ENCODE measurements around the gene CD40.

The CD40 gene

GRCh38 chr20:46177768-46178167 lies 59.7 kb downstream of the CD40 start:
- Histone ChIP-seq H3K4me1 (ENCODE audit: control insufficient read depth in 1 of 2, insufficient read depth in 2 of 2, low read length in 2 of 2) (no peaks in the 10 kb centered on the region), H3K36me3 (ENCODE audit: control insufficient read depth in 1 of 2, insufficient read depth in 2 of 2, low read length in 2 of 2) (no peaks in the 10 kb centered on the region), H3K9me3 (ENCODE audit: control insufficient read depth in 1 of 2, low read length in 2 of 2) (no peaks in the 10 kb centered on the region), H3K9ac (ENCODE audit: low read depth in 1 of 2, low read length in 2 of 2) (no peak overlapping the region), H3K27me3 (ENCODE audit: control insufficient read depth in 1 of 2, insufficient read depth in 2 of 2, low read length in 2 of 2) (peaks cover 29 to 38% of the 10 kb centered on the region in 2 donors), H3K27ac (ENCODE audit: low read depth, low read length) (no peak overlapping the region), H3K4me3 (ENCODE audit: low read depth in 1 of 2, low read length in 2 of 2) (no peak overlapping the region)

- Histone ChIP-seq H3K36me3 (ENCODE audit: control insufficient read depth in 1 of 2, insufficient read depth in 2 of 2, low read length in 2 of 2) (no peaks in the 10 kb centered on the region), H3K9ac (ENCODE audit: low read depth in 1 of 2, low read length in 2 of 2) (no peak overlapping the region), H3K27ac (ENCODE audit: low read depth, low read length) (no peak overlapping the region), H3K9me3 (ENCODE audit: control insufficient read depth in 1 of 2, low read length in 2 of 2) (no peaks in the 10 kb centered on the region), H3K4me3 (ENCODE audit: low read depth in 1 of 2, low read length in 2 of 2) (no peak overlapping the region), H3K4me1 (ENCODE audit: control insufficient read depth in 1 of 2, insufficient read depth in 2 of 2, low read length in 2 of 2) (no peaks in the 10 kb centered on the region), H3K27me3 (ENCODE audit: control insufficient read depth in 1 of 2, insufficient read depth in 2 of 2, low read length in 2 of 2) (peaks cover 18 to 28% of the 10 kb centered on the region in 2 donors)
Observed at GRCh38 chr20:46178891-46179290, 60.8 kb downstream of the CD40 start.
